Tibial nerve (tissue), 4 donors: ENCODE measurements around the gene NR4A3.

Experiments used
- EP300 ChIP-seq, 2 donors: sonication (generic); formaldehyde crosslinking; IDR thresholded peaks; one replicate each; pipeline ENCODE4 v1.6.1; 2017; ENCODE audit warnings: antibody characterized with exemption in 2 of 2, mild to moderate bottlenecking in 1 of 2
- TF ChIP-seq, protein P1 (sequence below), 5 experiments: fragments of 200-600 bp in 3 of 5; fragments of 450-650 bp in 2 of 5; sonication (generic) in 3 of 5; IDR thresholded peaks; one replicate each; pipeline ENCODE4 v1.5.1; 2016 to 2019; ENCODE audit warnings: antibody characterized with exemption in 5 of 5, mild to moderate bottlenecking in 3 of 5, moderate library complexity in 2 of 5

DNA sequence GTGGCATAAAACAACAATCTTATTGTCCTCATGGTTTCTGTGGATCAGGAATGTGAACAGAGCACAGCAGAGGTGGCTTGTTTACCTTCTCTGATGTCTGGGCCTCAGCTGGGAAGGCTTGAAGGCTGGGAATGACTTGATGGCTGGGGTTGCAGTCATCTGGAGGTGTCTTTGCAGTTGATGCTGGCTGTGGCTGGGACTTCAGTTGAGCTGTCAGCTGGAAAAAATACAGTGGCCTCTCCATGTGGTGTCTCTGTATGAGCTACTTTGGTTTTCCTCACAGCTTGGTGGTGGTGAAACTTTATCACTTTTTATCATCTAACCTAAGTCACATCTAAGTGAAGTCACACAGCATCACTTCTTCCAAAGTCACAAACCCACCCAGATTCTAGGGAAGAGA, 60.1 kb downstream of the NR4A3 start:
- TF ChIP-seq, protein P1, sequence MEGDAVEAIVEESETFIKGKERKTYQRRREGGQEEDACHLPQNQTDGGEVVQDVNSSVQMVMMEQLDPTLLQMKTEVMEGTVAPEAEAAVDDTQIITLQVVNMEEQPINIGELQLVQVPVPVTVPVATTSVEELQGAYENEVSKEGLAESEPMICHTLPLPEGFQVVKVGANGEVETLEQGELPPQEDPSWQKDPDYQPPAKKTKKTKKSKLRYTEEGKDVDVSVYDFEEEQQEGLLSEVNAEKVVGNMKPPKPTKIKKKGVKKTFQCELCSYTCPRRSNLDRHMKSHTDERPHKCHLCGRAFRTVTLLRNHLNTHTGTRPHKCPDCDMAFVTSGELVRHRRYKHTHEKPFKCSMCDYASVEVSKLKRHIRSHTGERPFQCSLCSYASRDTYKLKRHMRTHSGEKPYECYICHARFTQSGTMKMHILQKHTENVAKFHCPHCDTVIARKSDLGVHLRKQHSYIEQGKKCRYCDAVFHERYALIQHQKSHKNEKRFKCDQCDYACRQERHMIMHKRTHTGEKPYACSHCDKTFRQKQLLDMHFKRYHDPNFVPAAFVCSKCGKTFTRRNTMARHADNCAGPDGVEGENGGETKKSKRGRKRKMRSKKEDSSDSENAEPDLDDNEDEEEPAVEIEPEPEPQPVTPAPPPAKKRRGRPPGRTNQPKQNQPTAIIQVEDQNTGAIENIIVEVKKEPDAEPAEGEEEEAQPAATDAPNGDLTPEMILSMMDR (IDR thresholded peaks at IDR 0.05) = no peak
- TF ChIP-seq EP300 (IDR thresholded peaks at IDR 0.05) = no peak
